HG03135 (cell line): ENCODE data around the gene PITX1.
"Not testable (repeated sequence)": the region's sequence is repeated elsewhere in the genome, so short reads cannot be mapped to it uniquely, and the experiment has no call there.

ENCODE experiments used
- ATAC-seq: cut with Tn5 transposase; IDR thresholded peaks from one replicate; pipeline ENCODE4 v1.9.1; 2021; ENCODE audit warnings: mild to moderate bottlenecking, moderate library complexity; ENCODE audit not compliant: unreplicated experiment

The PITX1 gene

GRCh38 chr5:135033901-135034235 is at the start of gene PITX1:
TSS of gene PITX1 (minus strand) at chr5:135034228. CDS start at chr5:135033881, 347 bp downstream.
- no peak for ATAC-seq

- ATAC-seq = not testable (repeated sequence)
Observed at GRCh38 chr5:135083334-135083733, 49.3 kb upstream of the PITX1 start.

- no peak for ATAC-seq
Observed at GRCh38 chr5:135081240-135081639, 47.2 kb upstream of the PITX1 start.

GRCh38 chr5:135079760-135080159 is 45.7 kb upstream of the PITX1 start:
- ATAC-seq = no peak

GRCh38 chr5:135079099-135079681 is 45.2 kb upstream of the PITX1 start:
- no peak for ATAC-seq

- no peak for ATAC-seq
Observed at GRCh38 chr5:135076801-135077200, 42.8 kb upstream of the PITX1 start.

- ATAC-seq = no peak
Observed at GRCh38 chr5:135076051-135076491, 42.0 kb upstream of the PITX1 start.

- ATAC-seq = no peak
Observed at GRCh38 chr5:135075621-135076020, 41.6 kb upstream of the PITX1 start.

- ATAC-seq = no peak
Observed at GRCh38 chr5:135073761-135074345, 39.8 kb upstream of the PITX1 start.

- ATAC-seq = no peak
Observed at GRCh38 chr5:135072387-135073281, 38.6 kb upstream of the PITX1 start.

- ATAC-seq = no peak
Observed at GRCh38 chr5:135071311-135071710, 37.3 kb upstream of the PITX1 start.

GRCh38 chr5:135069895-135070657 is 36.0 kb upstream of the PITX1 start:
- no peak for ATAC-seq

- no peak for ATAC-seq
Observed at GRCh38 chr5:135069016-135069770, 35.2 kb upstream of the PITX1 start.

GRCh38 chr5:135067587-135067986 is 33.6 kb upstream of the PITX1 start:
- no peak for ATAC-seq

- no peak for ATAC-seq
Observed at GRCh38 chr5:135066781-135067180, 32.8 kb upstream of the PITX1 start.

GRCh38 chr5:135065306-135066265 is 31.6 kb upstream of the PITX1 start:
- no peak for ATAC-seq

- ATAC-seq = no peak
Observed at GRCh38 chr5:135064235-135064570, 30.2 kb upstream of the PITX1 start.

- ATAC-seq = no peak
Observed at GRCh38 chr5:135063511-135064234, 29.6 kb upstream of the PITX1 start.

GRCh38 chr5:135063056-135063445 is 29.0 kb upstream of the PITX1 start:
- ATAC-seq = no peak
